CD14-positive monocyte (primary cell): Measurements from ENCODE around the gene ANGPTL1. TPM values are rescaled to one million over a fixed set of nuclear protein-coding genes. Genes with fewer than 3 reads are reported as not detected.

Experiments
- DNase-seq, 3 donors: peaks; one replicate each; pipeline ENCODE4 v3.0.0-alpha.2; 2011 to 2022
- H2AFZ ChIP-seq: 2 replicates; pipeline ENCODE4 v1.6.0; 2012; ENCODE audit warnings: mild to moderate bottlenecking, low read depth, low read length, inconsistent platforms; ENCODE audit not compliant: insufficient read depth, poor library complexity, severe bottlenecking
- H3K27ac ChIP-seq, 2 donors: 1 replicate in 1 of 2; 2 replicates in 1 of 2; pipeline ENCODE4 v1.5.1; 2012 to 2013; ENCODE audit warnings: low read length in 2 of 2, control low read depth in 1 of 2, inconsistent platforms in 1 of 2, low read depth in 1 of 2, mild to moderate bottlenecking in 1 of 2
- H3K27me3 ChIP-seq, 2 donors: one replicate each; pipeline versions ENCODE4 v1.6.0 to v1.6.1; 2011 to 2013; ENCODE audit warnings: low read length in 2 of 2; ENCODE audit not compliant: control insufficient read depth in 2 of 2, insufficient read depth in 2 of 2
- H3K36me3 ChIP-seq, 2 donors: replicated peaks in 1 of 2; 1 replicate in 1 of 2; 2 replicates in 1 of 2; pipeline versions ENCODE4 v1.5.1 to v1.6.1; 2012 to 2013; ENCODE audit warnings: low read length in 2 of 2, control low read depth in 1 of 2, inconsistent platforms in 1 of 2, mild to moderate bottlenecking in 1 of 2; ENCODE audit not compliant: insufficient read depth in 2 of 2, control insufficient read depth in 1 of 2
- H3K4me1 ChIP-seq, 2 donors: 1 replicate in 1 of 2; 2 replicates in 1 of 2; pipeline versions ENCODE4 v1.5.1 to v1.6.1; 2012 to 2013; ENCODE audit warnings: low read length in 2 of 2, control low read depth in 1 of 2, inconsistent platforms in 1 of 2, mild to moderate bottlenecking in 1 of 2, moderate library complexity in 1 of 2; ENCODE audit not compliant: insufficient read depth in 2 of 2, control insufficient read depth in 1 of 2
- H3K4me2 ChIP-seq: replicated peaks from 2 replicates; pipeline ENCODE3; 2012; ENCODE audit warnings: low read length, moderate library complexity, mild to moderate bottlenecking; ENCODE audit not compliant: poor library complexity, severe bottlenecking; ENCODE audit errors: extremely low read depth
- H3K4me3 ChIP-seq, 3 experiments: fragments of 200-600 bp in 1 of 3; sonication (generic) in 1 of 3; replicated peaks in 1 of 3; 1 replicate in 2 of 3; 2 replicates in 1 of 3; pipeline ENCODE4 v1.5.1; 2011 to 2013; ENCODE audit warnings: low read length in 3 of 3, mild to moderate bottlenecking in 3 of 3, control low read depth in 2 of 3, low read depth in 2 of 3, inconsistent platforms in 1 of 3, moderate library complexity in 1 of 3
- H3K79me2 ChIP-seq: 2 replicates; pipeline ENCODE4 v1.6.0; 2012; ENCODE audit warnings: mild to moderate bottlenecking, control low read depth, inconsistent platforms, low read length, moderate library complexity; ENCODE audit not compliant: insufficient read depth
- H3K9ac ChIP-seq: 2 replicates; pipeline ENCODE4 v1.6.0; 2017; ENCODE audit warnings: low read length, mild to moderate bottlenecking; ENCODE audit not compliant: insufficient read depth, poor library complexity, severe bottlenecking
- H3K9me3 ChIP-seq, 2 donors: replicated peaks in 1 of 2; 1 replicate in 1 of 2; 2 replicates in 1 of 2; pipeline versions ENCODE4 v1.5.1 to v1.6.1; 2012 to 2013; ENCODE audit warnings: low read length in 2 of 2, control low read depth in 1 of 2; ENCODE audit not compliant: control insufficient read depth in 1 of 2, insufficient read depth in 1 of 2
- H4K20me1 ChIP-seq: 2 replicates; pipeline ENCODE4 v1.6.0; 2012; ENCODE audit warnings: mild to moderate bottlenecking, low read length, control low read depth, moderate library complexity; ENCODE audit not compliant: insufficient read depth
- H3K27ac Mint-ChIP-seq, 7 donors: one replicate each; pipeline ENCODE4 v1.8.0; 2020; ENCODE audit warnings: mild to moderate bottlenecking in 7 of 7, mixed read lengths in 7 of 7, moderate library complexity in 6 of 7, inconsistent platforms in 2 of 7
- H3K27me3 Mint-ChIP-seq, 3 donors: one replicate each; pipeline ENCODE4 v1.8.0; 2021 to 2022; ENCODE audit warnings: low read depth in 3 of 3, mild to moderate bottlenecking in 3 of 3, mixed read lengths in 3 of 3, moderate library complexity in 3 of 3, inconsistent platforms in 1 of 3
- H3K36me3 Mint-ChIP-seq, 2 donors: one replicate each; pipeline ENCODE4 v1.8.0; 2020; ENCODE audit warnings: mixed read lengths in 2 of 2, inconsistent platforms in 1 of 2, mild to moderate bottlenecking in 1 of 2
- H3K4me1 Mint-ChIP-seq: one replicate; pipeline ENCODE4 v1.8.0; 2020; ENCODE audit warnings: mild to moderate bottlenecking, mixed read lengths
- H3K4me3 Mint-ChIP-seq, 2 donors: one replicate each; pipeline ENCODE4 v1.8.0; 2020; ENCODE audit warnings: mild to moderate bottlenecking in 2 of 2, mixed read lengths in 2 of 2, moderate library complexity in 1 of 2
- H3K9me3 Mint-ChIP-seq, 7 donors: one replicate each; pipeline ENCODE4 v1.8.0; 2020 to 2022; ENCODE audit warnings: mixed read lengths in 7 of 7, mild to moderate bottlenecking in 6 of 7, moderate library complexity in 6 of 7, inconsistent platforms in 2 of 7
- CTCF ChIP-seq: fragments of 200-600 bp; IDR thresholded peaks from one replicate; pipeline ENCODE4 v1.8.0; 2022; ENCODE audit warnings: antibody characterized with exemption, mild to moderate bottlenecking
- WGBS: methylation state at CpG from one replicate; pipeline ENCODE4 v1.1.5; 2013; ENCODE audit warnings: missing lambda C conversion rate; ENCODE audit not compliant: insufficient coverage; 5-methylcytosine and 5-hydroxymethylcytosine counted together
- intact Hi-C, 2 donors: fragments of 100-400 bp; cut with micrococcal nuclease; formaldehyde crosslinking; loops; one replicate each; pipeline versions ENCODE4 v1.15.0 to v1.15.1; 2023
- polyA minus RNA-seq: library from RNA; depleted of rRNA, polyadenylated mRNA; stranded (reverse); fragments of >200 nt; gene quantifications from 2 replicates; pipeline ENCODE4 v1.2.3, GENCODE V29; 2012
- polyA plus RNA-seq, 3 donors: library from polyadenylated mRNA; depleted of rRNA in 1 of 3; unstranded in 2 of 3; stranded (reverse) in 1 of 3; fragments of 300-500 nt in 2 of 3; fragments of >200 nt in 1 of 3; fragmentation: Illumina TruSeq in 2 of 3; gene quantifications; 1 replicate in 2 of 3; 2 replicates in 1 of 3; pipeline ENCODE4 v1.2.3, GENCODE V29; 2012 to 2021
- total RNA-seq, 12 experiments: library from RNA in 1 of 12; stranded (reverse) in 1 of 12; fragments of 120-200 nt in 1 of 12; gene quantifications; one replicate each; pipeline ENCODE4 v1.2.4 and lab custom pipeline; 2013 to 2026; ENCODE audit warnings: mixed read lengths in 6 of 12, inconsistent platforms in 1 of 12

ANGPTL1 gene
- total RNA-seq (2013): 0.10 TPM
- polyA plus RNA-seq: not detected
- polyA minus RNA-seq: not detected in 2 replicates
- total RNA-seq (lab: John Stamatoyannopoulos, UW): 0 to 1.2 (median 0) reads per million in 11 experiments

GRCh38 chr1:178870944-178871343 lies at the start of gene ANGPTL1:
Gene ANGPTL1 (minus strand): TSS chr1:178871077. CDS start chr1:178865776, 5,301 bp downstream.
- intact Hi-C loops: no loop called here
- H3K4me1 Mint-ChIP-seq: peaks cover 6% of the 10 kb centered on the region
- Histone ChIP-seq H3K27ac (no peak within 1 kb of the TSS), H3K4me3 (no peak within 1 kb of the TSS), H3K79me2 (no peaks in the 10 kb centered on the region), H3K27me3 (no peaks in the 10 kb centered on the region), H3K4me2 (no peak within 1 kb of the TSS), H2AFZ (no peak within 1 kb of the TSS), H4K20me1 (no peaks in the 10 kb centered on the region), H3K9ac (no peak within 1 kb of the TSS), H3K9me3 (no peaks in the 10 kb centered on the region), H3K4me1 (peaks cover 0 to 4% of the 10 kb centered on the region in 2 donors), H3K36me3 (no peaks in the 10 kb centered on the region)
- peak within 1 kb of the TSS in 1 of 7 donors; percentile 46 for H3K27ac Mint-ChIP-seq
- no peaks in the 10 kb centered on the region for H3K27me3 Mint-ChIP-seq
- no peak for DNase-seq
- H3K9me3 Mint-ChIP-seq: no peaks in the 10 kb centered on the region
- no peak for TF ChIP-seq CTCF
- 100% methylated on average over 1 of the region's 4 CpGs for WGBS
- H3K36me3 Mint-ChIP-seq: no peaks in the 10 kb centered on the region
- H3K4me3 Mint-ChIP-seq: no peak within 1 kb of the TSS

GRCh38 chr1:178919581-178919980 lies 48.7 kb upstream of the ANGPTL1 start:
- Histone ChIP-seq H3K27me3 (no peaks in the 10 kb centered on the region), H3K9me3 (no peaks in the 10 kb centered on the region), H3K4me3 (no peak overlapping the region), H3K4me2 (no peak overlapping the region), H3K79me2 (no peaks in the 10 kb centered on the region), H3K27ac (no peak overlapping the region), H3K4me1 (no peaks in the 10 kb centered on the region), H3K36me3 (peaks cover 0 to 7% of the 10 kb centered on the region in 2 donors), H2AFZ (no peak overlapping the region), H3K9ac (no peak overlapping the region), H4K20me1 (no peaks in the 10 kb centered on the region)
- WGBS: no CpG with 5 or more reads among the region's 2 CpGs
- H3K36me3 Mint-ChIP-seq: peaks cover 15 to 23% of the 10 kb centered on the region in 2 donors
- peaks cover 0 to 2% (median 0%) of the 10 kb centered on the region in 3 donors for H3K27me3 Mint-ChIP-seq
- H3K4me1 Mint-ChIP-seq: no peaks in the 10 kb centered on the region
- H3K4me3 Mint-ChIP-seq: no peak overlapping the region
- H3K9me3 Mint-ChIP-seq: peaks cover 0 to 7% (median 3%) of the 10 kb centered on the region in 7 donors
- intact Hi-C loops: no loop called here
- no peak overlapping the region for H3K27ac Mint-ChIP-seq
- TF ChIP-seq CTCF: no peak
- no peak for DNase-seq
